RPMI7951 (cell line): ENCODE data around the gene PSMA7. TPM values are rescaled to one million over a fixed set of nuclear protein-coding genes. Genes with fewer than 3 reads are reported as not detected.
"Not testable (repeated sequence)": the region's sequence is repeated elsewhere in the genome, so short reads cannot be mapped to it uniquely, and the experiment has no call there.

ENCODE experiments used
- DNase-seq: peaks from one replicate; pipeline ENCODE4 v3.0.0-alpha.2; 2012; ENCODE audit warnings: low read depth
- total RNA-seq: library from RNA; depleted of rRNA; stranded (reverse); fragments of >200 nt; shearing (Covaris generic); gene quantifications from 2 replicates; pipeline ENCODE4 v1.2.3, GENCODE V29; 2014

Gene PSMA7
- total RNA-seq, 1 experiment from 2014 or later: 878 TPM

- no peak for DNase-seq
Measured at GRCh38 chr20:62119591-62120364, 23.4 kb downstream of the PSMA7 start.

DNA sequence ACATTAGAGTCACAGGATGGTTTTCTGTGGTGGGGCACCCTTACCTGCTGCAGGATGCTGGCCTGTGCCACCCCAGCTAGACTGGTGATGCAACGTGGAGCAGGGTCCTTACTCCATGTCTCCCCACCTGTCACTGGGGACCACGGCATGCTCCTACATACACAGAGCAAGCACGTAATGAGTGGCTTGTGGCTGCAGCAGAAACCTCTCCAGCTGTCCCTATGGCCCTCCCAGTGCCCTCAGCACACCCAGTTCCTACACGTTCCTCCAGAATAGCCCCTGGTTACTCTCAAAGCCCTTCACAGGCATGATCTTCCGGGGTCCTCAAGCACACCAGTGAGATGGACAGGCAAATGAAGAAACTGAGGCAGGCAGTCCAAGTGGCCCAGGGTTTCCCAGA is 24.1 kb downstream of the PSMA7 start:
- DNase-seq: no peak

DNA sequence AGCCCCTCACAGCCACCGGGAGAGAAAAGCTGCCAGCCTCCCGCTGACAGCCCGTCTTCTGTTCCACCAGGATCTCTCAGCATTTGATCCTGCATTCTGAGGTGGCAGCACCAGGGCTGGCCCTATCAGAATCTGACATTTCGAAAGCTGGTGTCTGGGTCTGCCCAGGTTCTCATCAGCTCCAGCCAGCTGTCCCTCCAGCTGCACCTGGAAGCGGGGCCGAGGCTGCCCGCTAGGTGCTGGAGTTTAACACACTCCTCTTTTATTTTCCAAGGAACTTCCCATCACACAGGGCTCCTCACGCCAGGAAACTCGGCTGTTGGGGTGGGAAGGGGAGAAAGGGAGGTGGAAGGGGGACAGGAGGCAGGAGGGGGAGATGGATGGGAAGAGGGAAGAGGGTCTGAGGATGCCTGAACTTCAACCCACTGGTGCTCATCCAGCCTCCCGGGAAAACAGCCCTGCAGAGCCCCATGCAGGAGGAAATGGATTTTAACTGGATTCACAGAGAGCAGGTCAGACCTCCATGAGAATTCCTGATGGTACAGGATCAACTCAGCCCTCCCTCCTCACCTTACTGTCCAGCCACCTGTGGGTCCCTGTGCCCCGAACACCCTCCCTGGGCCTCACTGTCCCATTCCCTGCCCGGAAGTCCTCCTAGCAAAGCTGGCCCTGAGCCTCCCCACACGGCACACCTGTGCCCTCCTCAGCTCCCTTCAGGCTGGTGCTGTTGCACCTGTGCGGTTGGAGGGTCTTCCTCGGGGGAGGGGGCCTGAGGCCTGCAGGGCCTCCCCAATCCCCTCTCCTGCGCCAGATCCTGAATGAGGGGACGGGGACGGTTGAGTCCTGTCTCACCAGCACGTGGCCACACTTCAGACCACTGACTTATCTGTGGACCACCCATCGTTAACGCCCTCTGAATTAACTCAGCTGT is 24.8 kb downstream of the PSMA7 start:
- no peak for DNase-seq

GRCh38 chr20:62117658-62118057 is 25.5 kb downstream of the PSMA7 start:
- DNase-seq: no peak

GRCh38 chr20:62117362-62117646 is 25.9 kb downstream of the PSMA7 start:
- DNase-seq: no peak

GRCh38 chr20:62116558-62117361 is 26.4 kb downstream of the PSMA7 start:
- no peak for DNase-seq

- DNase-seq: not testable (repeated sequence)
Measured at GRCh38 chr20:62115800-62116407, 27.3 kb downstream of the PSMA7 start.

DNA sequence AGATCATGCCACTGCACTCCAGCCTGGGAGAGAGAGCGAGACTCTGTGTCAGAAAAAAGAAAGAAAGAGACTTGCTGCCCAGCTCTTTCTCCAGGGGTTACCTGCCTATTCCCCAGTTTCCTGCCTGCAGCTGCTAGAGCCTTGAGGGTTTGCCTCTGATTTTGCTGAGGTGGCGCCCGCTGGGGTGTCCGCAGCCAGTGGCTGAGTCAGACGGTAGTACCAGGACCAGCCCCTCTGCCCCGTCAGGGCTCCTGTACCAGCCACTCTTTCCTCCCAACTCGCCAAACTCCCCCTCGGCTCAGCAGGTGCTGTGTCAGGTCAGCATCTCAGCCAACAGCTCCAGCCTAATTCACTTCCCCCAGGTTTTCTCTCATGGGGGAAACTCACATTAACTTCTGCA is 28.3 kb downstream of the PSMA7 start:
- no peak for DNase-seq

- DNase-seq: no peak
Measured at GRCh38 chr20:62112368-62112767, 30.8 kb downstream of the PSMA7 start.

GRCh38 chr20:62111148-62111547 is 32.0 kb downstream of the PSMA7 start:
- no peak for DNase-seq

GRCh38 chr20:62105592-62105991 is 37.6 kb downstream of the PSMA7 start:
- no peak for DNase-seq

DNA sequence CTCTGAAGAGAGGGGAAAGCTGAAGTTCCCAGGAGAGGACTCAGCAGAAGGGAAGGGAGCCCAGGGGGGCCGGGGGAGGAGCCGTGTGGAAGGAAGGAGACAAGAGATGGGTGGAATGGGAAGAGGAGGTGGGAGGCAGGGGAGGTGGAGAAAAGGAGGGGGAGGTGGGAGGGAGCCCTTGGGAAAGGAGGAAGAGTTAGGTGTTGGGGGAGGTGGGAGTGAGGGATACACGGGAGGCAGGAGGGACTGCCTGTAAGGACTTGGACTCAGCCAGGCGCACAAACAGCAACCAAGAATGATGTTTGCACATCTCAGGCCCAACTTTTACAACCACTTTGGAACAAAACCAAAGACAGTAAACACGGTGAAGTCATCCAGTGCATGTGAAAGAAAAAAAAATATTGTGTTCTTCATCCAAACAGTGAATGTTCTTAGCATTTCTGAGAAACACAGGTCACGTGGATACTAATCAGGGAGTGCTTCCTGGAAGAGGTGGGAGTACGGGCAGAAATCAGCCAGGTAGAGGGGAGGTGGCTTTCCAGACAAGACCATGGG is 38.3 kb downstream of the PSMA7 start:
- no peak for DNase-seq

DNA sequence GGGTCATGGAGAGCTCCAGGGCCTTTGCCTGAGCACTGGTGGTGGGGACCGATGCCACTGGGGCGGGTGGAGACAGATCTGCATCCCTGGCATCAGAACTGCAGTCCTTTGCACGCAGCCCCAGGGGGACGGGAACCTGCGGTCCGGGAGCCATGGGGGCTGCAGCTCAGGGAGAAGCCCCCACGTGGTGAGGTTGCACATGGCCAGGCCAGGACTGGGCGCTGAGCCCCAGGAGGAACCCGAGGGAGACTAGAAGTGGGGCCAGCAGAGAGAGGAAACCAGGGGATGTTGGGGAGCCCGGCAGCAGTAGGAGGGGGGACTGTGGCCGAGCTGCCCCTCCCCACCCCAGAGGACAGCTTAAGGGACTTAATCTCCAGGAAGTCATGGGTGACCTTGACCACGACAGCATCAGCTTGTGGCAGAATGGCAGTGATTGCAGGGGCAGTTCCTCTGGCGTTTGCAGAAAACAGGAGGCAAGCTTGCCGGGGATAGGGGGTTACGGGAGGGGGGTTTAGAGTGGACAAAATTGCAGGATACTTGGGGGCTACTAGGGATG is 38.9 kb downstream of the PSMA7 start:
- no peak for DNase-seq

DNA sequence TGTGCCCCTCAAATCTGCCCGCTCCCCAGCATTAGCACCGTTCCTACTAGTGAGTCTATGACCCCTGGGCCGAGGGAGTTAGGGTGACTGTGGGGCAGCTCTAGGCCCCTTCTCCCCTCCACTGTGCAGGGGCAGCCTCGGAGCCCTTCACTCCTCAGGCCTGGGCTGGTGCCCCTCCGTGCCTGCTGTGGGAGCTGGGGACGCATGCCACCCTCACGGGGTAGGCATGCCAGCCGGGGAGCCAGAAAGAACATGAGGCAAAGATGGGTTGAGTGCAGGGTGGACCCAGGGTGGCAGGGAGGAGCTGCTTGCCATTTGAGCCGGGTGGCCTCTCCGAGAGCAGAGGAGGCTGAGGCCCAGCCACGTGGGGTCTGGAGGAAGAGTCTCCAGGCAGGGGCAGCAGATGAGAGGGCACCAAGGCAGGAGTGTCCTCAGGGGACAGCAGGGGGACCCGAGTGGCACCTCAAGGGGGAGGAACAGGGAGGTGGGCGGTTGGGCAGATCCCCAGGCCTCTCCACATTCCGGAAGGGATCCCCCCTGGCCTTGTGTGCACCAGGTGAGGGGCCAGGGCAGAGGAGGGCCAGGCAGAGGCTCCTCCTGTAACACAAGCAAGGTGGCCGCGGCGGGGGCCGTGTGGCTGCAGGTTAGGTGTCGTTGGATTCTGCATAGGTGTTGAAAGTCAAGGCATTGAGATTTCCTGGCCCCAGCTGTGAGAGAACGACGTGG is 39.5 kb downstream of the PSMA7 start:
- no peak for DNase-seq

- DNase-seq: no peak
Measured at GRCh38 chr20:62101078-62101477, 42.1 kb downstream of the PSMA7 start.

- no peak for DNase-seq
Measured at GRCh38 chr20:62097881-62098407, 45.2 kb downstream of the PSMA7 start.

DNA sequence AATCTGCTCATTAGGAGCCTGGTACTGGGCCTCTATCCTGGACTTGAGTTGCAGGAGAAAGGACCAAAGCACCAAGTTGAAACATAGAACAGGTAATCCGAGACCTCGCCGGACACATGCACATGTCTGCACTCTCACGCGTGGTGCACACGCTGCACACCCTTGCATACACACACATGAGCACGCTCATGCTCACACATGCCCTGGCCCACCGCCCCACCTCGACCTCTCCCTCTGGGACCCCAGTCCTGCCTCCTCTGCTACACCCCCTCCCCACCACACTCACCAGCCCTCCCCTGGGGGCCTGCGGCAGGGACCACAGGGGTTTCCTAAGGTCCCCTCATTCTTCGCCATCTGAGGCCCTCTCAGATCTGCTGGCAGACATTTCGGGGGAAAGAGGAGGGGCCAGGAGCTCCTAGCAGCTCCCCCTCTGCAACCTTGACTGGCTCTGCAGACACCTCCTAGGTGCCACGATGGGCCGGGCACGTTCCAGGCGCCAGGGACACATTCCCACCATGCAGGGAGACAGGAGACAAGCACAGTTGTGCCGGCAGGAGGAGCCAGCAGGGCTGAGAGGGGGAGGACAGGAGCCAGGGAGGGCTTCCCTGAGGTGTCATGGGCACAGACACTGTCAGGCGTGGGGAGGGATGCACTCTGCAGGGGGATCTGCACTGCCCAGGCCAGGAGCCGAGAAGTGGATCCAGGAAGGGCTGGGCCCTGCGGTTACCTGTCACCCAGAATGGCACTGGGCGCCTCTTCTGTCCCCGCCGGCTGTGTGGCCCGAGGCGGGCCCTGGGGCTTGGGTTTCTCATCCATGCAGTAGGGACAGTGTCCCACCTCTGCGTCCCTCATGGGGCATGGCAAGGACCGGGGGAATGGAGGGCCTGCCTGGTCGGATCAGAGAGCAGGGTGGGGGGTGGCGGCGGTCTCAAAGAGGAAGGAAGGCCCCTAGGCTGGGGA is 46.5 kb downstream of the PSMA7 start:
- DNase-seq: no peak

DNA sequence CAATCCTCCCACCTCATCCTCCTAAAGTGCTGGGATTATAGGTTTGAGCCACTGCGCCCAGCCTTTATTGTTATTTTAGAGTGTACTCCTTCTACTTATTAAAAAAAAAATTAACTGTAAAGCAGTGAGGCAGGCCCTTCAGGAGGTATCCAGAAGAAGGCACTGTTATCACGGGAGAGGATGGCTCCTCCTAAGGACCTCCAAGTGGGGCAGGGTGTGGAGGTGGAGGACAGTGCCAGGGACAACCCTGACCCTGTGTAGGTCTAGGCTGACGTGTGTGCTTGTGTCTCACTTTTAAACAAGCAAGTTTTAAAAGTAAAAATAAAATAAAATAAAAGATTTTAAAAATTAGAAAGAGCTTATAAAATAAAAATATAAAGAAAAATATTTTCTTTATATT is 53.8 kb downstream of the PSMA7 start:
- no peak for DNase-seq
